ENCODE results near the gene MMEL1.
"Not testable (repeated sequence)": the region's sequence is repeated elsewhere in the genome, so short reads cannot be mapped to it uniquely, and the experiment has no call there.

DNA sequence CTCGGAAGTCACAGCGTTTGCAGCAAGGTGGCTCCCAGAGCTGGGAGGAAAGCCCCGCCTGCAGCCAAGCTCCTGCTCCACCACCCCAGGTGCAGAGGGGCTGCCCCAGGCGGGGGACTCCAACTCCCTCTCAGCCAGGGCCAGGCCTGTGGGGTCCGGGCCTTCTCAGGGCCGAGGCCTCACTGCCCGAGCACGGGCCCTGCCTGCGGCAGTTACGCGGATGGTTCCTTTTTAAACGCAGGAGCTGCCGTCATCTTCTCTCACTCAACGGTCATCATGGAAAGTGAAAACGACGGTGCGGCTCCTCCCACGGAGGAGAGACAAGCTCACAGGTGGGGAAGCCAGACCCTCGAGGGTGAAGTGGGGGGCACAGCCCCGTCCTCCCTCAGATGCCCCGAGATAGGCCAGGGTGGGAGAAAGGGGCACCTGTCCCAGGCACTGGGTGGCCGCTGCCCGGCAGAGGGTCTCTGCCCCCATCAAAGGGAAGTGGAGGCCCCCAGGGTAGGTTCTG lies 55.2 kb downstream of the MMEL1 start:
- TF ChIP-seq, protein P1, sequence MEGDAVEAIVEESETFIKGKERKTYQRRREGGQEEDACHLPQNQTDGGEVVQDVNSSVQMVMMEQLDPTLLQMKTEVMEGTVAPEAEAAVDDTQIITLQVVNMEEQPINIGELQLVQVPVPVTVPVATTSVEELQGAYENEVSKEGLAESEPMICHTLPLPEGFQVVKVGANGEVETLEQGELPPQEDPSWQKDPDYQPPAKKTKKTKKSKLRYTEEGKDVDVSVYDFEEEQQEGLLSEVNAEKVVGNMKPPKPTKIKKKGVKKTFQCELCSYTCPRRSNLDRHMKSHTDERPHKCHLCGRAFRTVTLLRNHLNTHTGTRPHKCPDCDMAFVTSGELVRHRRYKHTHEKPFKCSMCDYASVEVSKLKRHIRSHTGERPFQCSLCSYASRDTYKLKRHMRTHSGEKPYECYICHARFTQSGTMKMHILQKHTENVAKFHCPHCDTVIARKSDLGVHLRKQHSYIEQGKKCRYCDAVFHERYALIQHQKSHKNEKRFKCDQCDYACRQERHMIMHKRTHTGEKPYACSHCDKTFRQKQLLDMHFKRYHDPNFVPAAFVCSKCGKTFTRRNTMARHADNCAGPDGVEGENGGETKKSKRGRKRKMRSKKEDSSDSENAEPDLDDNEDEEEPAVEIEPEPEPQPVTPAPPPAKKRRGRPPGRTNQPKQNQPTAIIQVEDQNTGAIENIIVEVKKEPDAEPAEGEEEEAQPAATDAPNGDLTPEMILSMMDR (conservative IDR thresholded peaks at IDR 0.05; ENCODE audit: low read depth, low read length), result not testable (repeated sequence)
- not testable (repeated sequence) for TF ChIP-seq EZH2 (IDR thresholded peaks at IDR 0.05; ENCODE audit: low read length, unreplicated experiment)
